K562 treated with DMSO at 1 percent for 24 hours (cell line): Measurements from ENCODE around the gene EPN2. TPM values are rescaled to one million over a fixed set of nuclear protein-coding genes. Genes with fewer than 3 reads are reported as not detected.

Experiments
- total RNA-seq: library from RNA; unstranded; fragments of 300-600 nt; gene quantifications from 2 replicates; pipeline ENCODE4 v1.2.3, GENCODE V29; 2022; ENCODE audit warnings: low read depth; ENCODE audit not compliant: insufficient read depth

Gene EPN2
- 10.4 and 23.4 TPM in 2 replicates for total RNA-seq

GRCh38 chr17:19237139-19237388, at the start of gene EPN2:
EPN2 (plus strand) TSS chr17:19237366; CDS start chr17:19283120, 45,754 bp downstream.

GRCh38 chr17:19362277-19363113, 125.3 kb downstream of the EPN2 start, which contains the start of gene B9D1:
B9D1 (minus strand) TSS chr17:19362723; CDS start chr17:19362569, 154 bp downstream.

DNA sequence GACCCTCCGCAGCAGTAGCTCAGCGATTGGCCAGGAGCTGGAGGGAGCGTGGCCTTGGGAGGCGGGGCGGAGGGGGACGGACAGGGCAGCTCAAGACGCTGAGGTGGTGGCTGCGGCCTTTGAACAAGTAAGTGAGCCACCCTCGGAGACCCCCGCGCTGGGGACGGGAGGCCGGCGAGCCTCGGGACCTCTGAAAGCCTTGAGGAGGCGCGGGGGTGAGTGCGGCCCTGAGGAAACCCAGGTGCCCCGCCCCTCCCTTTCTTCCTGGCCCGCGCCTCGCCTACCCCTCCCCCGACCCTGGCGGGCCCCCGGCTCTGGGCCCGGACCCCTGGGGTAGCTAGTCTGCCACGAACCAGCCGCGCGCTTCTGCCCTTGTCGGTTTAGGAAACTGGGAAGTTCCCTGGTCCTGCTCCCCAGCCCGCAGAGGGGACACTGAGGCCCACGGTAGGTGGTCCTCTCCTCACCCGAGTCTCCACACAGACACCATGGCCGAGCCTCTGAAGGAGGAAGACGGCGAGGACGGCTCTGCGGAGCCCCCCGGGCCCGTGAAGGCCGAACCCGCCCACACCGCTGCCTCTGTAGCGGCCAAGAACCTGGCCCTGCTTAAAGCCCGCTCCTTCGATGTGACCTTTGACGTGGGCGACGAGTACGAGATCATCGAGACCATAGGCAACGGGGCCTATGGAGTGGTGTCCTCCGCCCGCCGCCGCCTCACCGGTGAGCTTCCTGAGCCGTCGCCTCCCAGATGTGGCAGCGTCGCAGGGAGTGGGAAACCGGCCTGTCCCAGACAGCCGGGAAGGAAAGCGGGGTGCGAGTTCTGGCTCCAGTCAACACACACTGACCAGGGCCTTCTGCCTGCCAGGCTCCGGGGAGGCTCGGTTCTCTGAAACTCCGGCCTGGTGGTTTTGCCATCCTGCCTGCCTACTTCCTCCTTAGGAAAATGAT, 141.5 kb downstream of the EPN2 start, which contains the start of gene MAPK7:
Gene MAPK7, plus strand, starts transcription at position 83 of the 945 bp plus-strand sequence. Its CDS starts 403 bp downstream, at position 486.

Other genes with a start within 250 kb of the EPN2 start
- 7.6 and 7.8 TPM in 2 replicates for gene FAM83G, start 232.6 kb upstream of the EPN2 start, total RNA-seq
- not detected in 2 replicates for gene GRAP, start 190.4 kb upstream of the EPN2 start, total RNA-seq
- not detected in 2 replicates for gene GRAPL, start 109.8 kb upstream of the EPN2 start, total RNA-seq
- gene B9D1, start 125.4 kb downstream of the EPN2 start, total RNA-seq: 12.0 and 15.1 TPM in 2 replicates
- 7.3 and 9.2 TPM in 2 replicates for gene MAPK7, start 141.1 kb downstream of the EPN2 start, total RNA-seq
- gene MFAP4, start 149.8 kb downstream of the EPN2 start, total RNA-seq: 0.47 TPM in 1 of 2 replicates, not detected in the other
- gene RNF112, start 173.9 kb downstream of the EPN2 start, total RNA-seq: not detected in 2 replicates